ENCODE data around the gene KLF12. TPM values are rescaled to one million over a fixed set of nuclear protein-coding genes. Genes with fewer than 3 reads are reported as not detected.
A peak's percentile ranks its signal among the peaks of the same experiment; 100 is the strongest.

The KLF12 gene
- total RNA-seq = 30.7 and 31.1 TPM in 2 replicates
- long read RNA-seq, partial matches to known transcripts = 6 of 23 reads
- long read RNA-seq, other reads (novel, unspliced or antisense) = 17 of 23 reads

- no peaks in the 10 kb centered on the region for H3K9me3 Mint-ChIP-seq (ENCODE audit: unreplicated experiment)
- H3K4me1 Mint-ChIP-seq (ENCODE audit: unreplicated experiment) = peaks cover 29% of the 10 kb centered on the region
- peak within 1 kb of the TSS; percentile 96 for H3K27ac Mint-ChIP-seq (ENCODE audit: unreplicated experiment)
- no peaks in the 10 kb centered on the region for H3K36me3 Mint-ChIP-seq (ENCODE audit: unreplicated experiment)
- TF ChIP-seq CTCF (IDR thresholded peaks at IDR 0.05) = no peak
- no peaks in the 10 kb centered on the region for H3K27me3 Mint-ChIP-seq (ENCODE audit: unreplicated experiment)
- DNase-seq (ENCODE audit: extremely low spot score, unreplicated experiment) = peak; percentile 96
- peak within 1 kb of the TSS; percentile 95 for H3K4me3 Mint-ChIP-seq (ENCODE audit: unreplicated experiment)
Observed at GRCh38 chr13:74134221-74134776, at the start of gene KLF12. Gene KLF12, minus strand, starts transcription at chr13:74134404.

- TF ChIP-seq CTCF (IDR thresholded peaks at IDR 0.05) = no peak
- Mint-ChIP-seq H3K27ac (ENCODE audit: unreplicated experiment) (no peak overlapping the region), H3K4me1 (ENCODE audit: unreplicated experiment) (no peaks in the 10 kb centered on the region), H3K9me3 (ENCODE audit: unreplicated experiment) (no peaks in the 10 kb centered on the region), H3K4me3 (ENCODE audit: unreplicated experiment) (no peak overlapping the region), H3K36me3 (ENCODE audit: unreplicated experiment) (no peaks in the 10 kb centered on the region), H3K27me3 (ENCODE audit: unreplicated experiment) (no peaks in the 10 kb centered on the region)
- no peak for DNase-seq (ENCODE audit: extremely low spot score, unreplicated experiment)
Observed at GRCh38 chr13:74182491-74182890, 48.3 kb upstream of the KLF12 start.

GRCh38 chr13:74174810-74175209, 40.6 kb upstream of the KLF12 start:
- no peak for DNase-seq (ENCODE audit: extremely low spot score, unreplicated experiment)
- Mint-ChIP-seq H3K4me1 (ENCODE audit: unreplicated experiment) (peaks cover 9% of the 10 kb centered on the region), H3K4me3 (ENCODE audit: unreplicated experiment) (no peak overlapping the region), H3K27ac (ENCODE audit: unreplicated experiment) (no peak overlapping the region), H3K27me3 (ENCODE audit: unreplicated experiment) (no peaks in the 10 kb centered on the region), H3K36me3 (ENCODE audit: unreplicated experiment) (no peaks in the 10 kb centered on the region), H3K9me3 (ENCODE audit: unreplicated experiment) (peaks cover 4% of the 10 kb centered on the region)
- no peak for TF ChIP-seq CTCF (IDR thresholded peaks at IDR 0.05)

GRCh38 chr13:74173822-74174221, 39.6 kb upstream of the KLF12 start:
- no peak for DNase-seq (ENCODE audit: extremely low spot score, unreplicated experiment)
- no peak overlapping the region for H3K27ac Mint-ChIP-seq (ENCODE audit: unreplicated experiment)
- H3K4me1 Mint-ChIP-seq (ENCODE audit: unreplicated experiment) = peaks cover 9% of the 10 kb centered on the region
- H3K27me3 Mint-ChIP-seq (ENCODE audit: unreplicated experiment) = no peaks in the 10 kb centered on the region
- TF ChIP-seq CTCF (IDR thresholded peaks at IDR 0.05) = no peak
- no peak overlapping the region for H3K4me3 Mint-ChIP-seq (ENCODE audit: unreplicated experiment)
- H3K36me3 Mint-ChIP-seq (ENCODE audit: unreplicated experiment) = no peaks in the 10 kb centered on the region
- H3K9me3 Mint-ChIP-seq (ENCODE audit: unreplicated experiment) = peaks cover 4% of the 10 kb centered on the region

GRCh38 chr13:74171641-74172040, 37.4 kb upstream of the KLF12 start:
- H3K4me3 Mint-ChIP-seq (ENCODE audit: unreplicated experiment) = no peak overlapping the region
- no peaks in the 10 kb centered on the region for H3K36me3 Mint-ChIP-seq (ENCODE audit: unreplicated experiment)
- peaks cover 9% of the 10 kb centered on the region for H3K4me1 Mint-ChIP-seq (ENCODE audit: unreplicated experiment)
- TF ChIP-seq CTCF (IDR thresholded peaks at IDR 0.05) = no peak
- H3K9me3 Mint-ChIP-seq (ENCODE audit: unreplicated experiment) = peaks cover 4% of the 10 kb centered on the region
- H3K27me3 Mint-ChIP-seq (ENCODE audit: unreplicated experiment) = no peaks in the 10 kb centered on the region
- no peak for DNase-seq (ENCODE audit: extremely low spot score, unreplicated experiment)
- H3K27ac Mint-ChIP-seq (ENCODE audit: unreplicated experiment) = no peak overlapping the region
